Measurements from ENCODE around the gene GPD1L. TPM values are rescaled to one million over a fixed set of nuclear protein-coding genes. Genes with fewer than 3 reads are reported as not detected.
"Not testable (repeated sequence)": the region's sequence is repeated elsewhere in the genome, so short reads cannot be mapped to it uniquely, and the experiment has no call there.

Gene GPD1L
- total and polyA plus RNA-seq, 10 of the 15 experiments (the other 5 are each of a cell fraction or from before 2014, with no cell fraction given), result 0.77 to 4.8 (median 3.9) TPM

- no peak for TF ChIP-seq ZNF622 (IDR thresholded peaks at IDR 0.05)
- TF ChIP-seq EP300 (IDR thresholded peaks at IDR 0.05; ENCODE audit: borderline replicate concordance in 1 of 2, control insufficient read depth in 1 of 2, low read depth in 2 of 2, low read length in 2 of 2), result no peak
- no peak for TF ChIP-seq RCOR1 (conservative IDR thresholded peaks at IDR 0.05; ENCODE audit: low read depth, low read length)
- TF ChIP-seq JUNB (IDR thresholded peaks at IDR 0.05), result no peak
- no peak for TF ChIP-seq HDAC6 (IDR thresholded peaks at IDR 0.05; ENCODE audit: unreplicated experiment)
- no peak for TF ChIP-seq SRF (IDR thresholded peaks at IDR 0.05; ENCODE audit: low read depth in 2 of 2, low read length in 2 of 2)
Observed at GRCh38 chr3:32066686-32067085, 39.7 kb upstream of the GPD1L start (continued).

DNA sequence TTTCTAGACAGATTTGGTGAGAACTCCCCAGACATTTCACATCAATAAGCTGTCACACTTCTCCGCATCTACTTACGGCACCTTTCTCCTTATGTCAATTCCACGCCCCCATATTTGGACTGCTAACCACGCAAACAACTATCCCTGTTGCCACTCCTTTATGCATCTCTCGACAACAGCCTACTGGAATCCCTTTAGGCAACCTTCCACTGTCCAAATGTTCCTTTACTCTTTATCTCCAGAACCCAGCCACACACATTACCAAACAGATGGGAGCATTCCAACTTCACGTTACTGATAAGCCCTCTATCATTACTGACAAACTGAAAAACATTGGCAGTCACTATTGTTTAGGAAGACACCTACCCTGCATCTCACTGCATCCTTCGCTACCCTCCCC, 32.2 kb upstream of the GPD1L start:
- FAIRE-seq; RAD21 ChIA-PET (ENCODE audit: unreplicated experiment); intact Hi-C loops (cut with micrococcal nuclease; ENCODE audit: unreplicated experiment); H3K4me1 ChIP-seq (ENCODE audit: control insufficient read depth, insufficient read depth, low read length); H3K9me3 ChIP-seq (replicated peaks; ENCODE audit: control insufficient read depth, insufficient read depth, low read length); H4K20me1 ChIP-seq (ENCODE audit: control insufficient read depth, insufficient read depth); H3K4me3 ChIP-seq; H3K9ac ChIP-seq (ENCODE audit: control insufficient read depth, insufficient read depth, low read length); BruUV-seq (replicated peaks); H3K27ac ChIP-seq (ENCODE audit: control insufficient read depth, insufficient read depth); H3K4me2 ChIP-seq (ENCODE audit: control insufficient read depth, insufficient read depth); H3K27me3 ChIP-seq (replicated peaks in 1 of 2; ENCODE audit: control insufficient read depth in 2 of 2, insufficient read depth in 2 of 2, low read length in 1 of 2); CTCF ChIA-PET; H3K36me3 ChIP-seq (ENCODE audit: control insufficient read depth in 2 of 2, insufficient read depth in 2 of 2, low read length in 1 of 2); SMC1A ChIA-PET (ENCODE audit: uncharacterized antibody, unreplicated experiment); ATAC-seq; DNase-seq (ENCODE audit: low read depth, low spot score); H3K79me2 ChIP-seq (ENCODE audit: control insufficient read depth, insufficient read depth, low read length); in situ Hi-C loops (cut with MboI); H2AFZ ChIP-seq (ENCODE audit: control insufficient read depth, low read depth, low read length); POLR2A ChIA-PET: not testable (repeated sequence)
- WGBS (ENCODE audit: insufficient coverage, insufficient replicate concordance, low lambda C conversion rate, missing lambda C conversion rate), result 47% methylated on average over 7 of the region's 7 CpGs

- SMC1A ChIA-PET (ENCODE audit: uncharacterized antibody, unreplicated experiment), result no interaction called here
- no peak for ATAC-seq
- H2AFZ ChIP-seq (ENCODE audit: control insufficient read depth, low read depth, low read length), result no peak overlapping the region
- H3K36me3 ChIP-seq (ENCODE audit: control insufficient read depth in 2 of 2, insufficient read depth in 2 of 2, low read length in 1 of 2), result no peaks in the 10 kb centered on the region
- no peak for FAIRE-seq
- H4K20me1 ChIP-seq (ENCODE audit: control insufficient read depth, insufficient read depth), result no peaks in the 10 kb centered on the region
- no peak overlapping the region for H3K27ac ChIP-seq (ENCODE audit: control insufficient read depth, insufficient read depth)
- CTCF ChIA-PET, result no interaction called here
- H3K9ac ChIP-seq (ENCODE audit: control insufficient read depth, insufficient read depth, low read length), result no peak overlapping the region
- POLR2A ChIA-PET, result no interaction called here
- RAD21 ChIA-PET (ENCODE audit: unreplicated experiment), result no interaction called here
- no peaks in the 10 kb centered on the region for H3K27me3 ChIP-seq (replicated peaks in 1 of 2; ENCODE audit: control insufficient read depth in 2 of 2, insufficient read depth in 2 of 2, low read length in 1 of 2)
- in situ Hi-C loops (cut with MboI), result no loop called here
- no peaks in the 10 kb centered on the region for H3K79me2 ChIP-seq (ENCODE audit: control insufficient read depth, insufficient read depth, low read length)
- H3K4me1 ChIP-seq (ENCODE audit: control insufficient read depth, insufficient read depth, low read length), result no peaks in the 10 kb centered on the region
- no peak for DNase-seq (ENCODE audit: low read depth, low spot score)
- no peak overlapping the region for H3K4me2 ChIP-seq (ENCODE audit: control insufficient read depth, insufficient read depth)
- no peaks in the 10 kb centered on the region; the same call in 2 of the 3 replicates for H3K9me3 ChIP-seq (replicated peaks; ENCODE audit: control insufficient read depth, insufficient read depth, low read length)
- intact Hi-C loops (cut with micrococcal nuclease; ENCODE audit: unreplicated experiment), result no loop called here
- no peak overlapping the region for H3K4me3 ChIP-seq
- 74% methylated on average over 3 of the region's 3 CpGs for WGBS (ENCODE audit: insufficient coverage, insufficient replicate concordance, low lambda C conversion rate, missing lambda C conversion rate)
- no TSS peak for BruUV-seq (replicated peaks)
- TF ChIP-seq NFYB (IDR thresholded peaks at IDR 0.05; ENCODE audit: insufficient read depth, low read depth, low read length) (no peak), ZNF274 (IDR thresholded peaks at IDR 0.05; ENCODE audit: insufficient read depth, insufficient read length) (no peak), MEF2A (IDR thresholded peaks at IDR 0.05; ENCODE audit: insufficient read depth, low read depth, low read length) (no peak), DPF2 (IDR thresholded peaks at IDR 0.05) (no peak)
- TF ChIP-seq, protein P1, sequence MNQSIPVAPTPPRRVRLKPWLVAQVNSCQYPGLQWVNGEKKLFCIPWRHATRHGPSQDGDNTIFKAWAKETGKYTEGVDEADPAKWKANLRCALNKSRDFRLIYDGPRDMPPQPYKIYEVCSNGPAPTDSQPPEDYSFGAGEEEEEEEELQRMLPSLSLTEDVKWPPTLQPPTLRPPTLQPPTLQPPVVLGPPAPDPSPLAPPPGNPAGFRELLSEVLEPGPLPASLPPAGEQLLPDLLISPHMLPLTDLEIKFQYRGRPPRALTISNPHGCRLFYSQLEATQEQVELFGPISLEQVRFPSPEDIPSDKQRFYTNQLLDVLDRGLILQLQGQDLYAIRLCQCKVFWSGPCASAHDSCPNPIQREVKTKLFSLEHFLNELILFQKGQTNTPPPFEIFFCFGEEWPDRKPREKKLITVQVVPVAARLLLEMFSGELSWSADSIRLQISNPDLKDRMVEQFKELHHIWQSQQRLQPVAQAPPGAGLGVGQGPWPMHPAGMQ (IDR thresholded peaks at IDR 0.05; ENCODE audit: borderline replicate concordance), result no peak
- TF ChIP-seq, protein P2, sequence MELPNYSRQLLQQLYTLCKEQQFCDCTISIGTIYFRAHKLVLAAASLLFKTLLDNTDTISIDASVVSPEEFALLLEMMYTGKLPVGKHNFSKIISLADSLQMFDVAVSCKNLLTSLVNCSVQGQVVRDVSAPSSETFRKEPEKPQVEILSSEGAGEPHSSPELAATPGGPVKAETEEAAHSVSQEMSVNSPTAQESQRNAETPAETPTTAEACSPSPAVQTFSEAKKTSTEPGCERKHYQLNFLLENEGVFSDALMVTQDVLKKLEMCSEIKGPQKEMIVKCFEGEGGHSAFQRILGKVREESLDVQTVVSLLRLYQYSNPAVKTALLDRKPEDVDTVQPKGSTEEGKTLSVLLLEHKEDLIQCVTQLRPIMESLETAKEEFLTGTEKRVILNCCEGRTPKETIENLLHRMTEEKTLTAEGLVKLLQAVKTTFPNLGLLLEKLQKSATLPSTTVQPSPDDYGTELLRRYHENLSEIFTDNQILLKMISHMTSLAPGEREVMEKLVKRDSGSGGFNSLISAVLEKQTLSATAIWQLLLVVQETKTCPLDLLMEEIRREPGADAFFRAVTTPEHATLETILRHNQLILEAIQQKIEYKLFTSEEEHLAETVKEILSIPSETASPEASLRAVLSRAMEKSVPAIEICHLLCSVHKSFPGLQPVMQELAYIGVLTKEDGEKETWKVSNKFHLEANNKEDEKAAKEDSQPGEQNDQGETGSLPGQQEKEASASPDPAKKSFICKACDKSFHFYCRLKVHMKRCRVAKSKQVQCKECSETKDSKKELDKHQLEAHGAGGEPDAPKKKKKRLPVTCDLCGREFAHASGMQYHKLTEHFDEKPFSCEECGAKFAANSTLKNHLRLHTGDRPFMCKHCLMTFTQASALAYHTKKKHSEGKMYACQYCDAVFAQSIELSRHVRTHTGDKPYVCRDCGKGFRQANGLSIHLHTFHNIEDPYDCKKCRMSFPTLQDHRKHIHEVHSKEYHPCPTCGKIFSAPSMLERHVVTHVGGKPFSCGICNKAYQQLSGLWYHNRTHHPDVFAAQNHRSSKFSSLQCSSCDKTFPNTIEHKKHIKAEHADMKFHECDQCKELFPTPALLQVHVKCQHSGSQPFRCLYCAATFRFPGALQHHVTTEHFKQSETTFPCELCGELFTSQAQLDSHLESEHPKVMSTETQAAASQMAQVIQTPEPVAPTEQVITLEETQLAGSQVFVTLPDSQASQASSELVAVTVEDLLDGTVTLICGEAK (IDR thresholded peaks at IDR 0.05; ENCODE audit: borderline replicate concordance), result no peak
Observed at GRCh38 chr3:32076566-32076965, 29.9 kb upstream of the GPD1L start.

Measured in GM12878 (cell line).